MM.1S (cell line): ENCODE results near the gene C19orf81.

ENCODE experiments used
- DNase-seq: peaks from one replicate; pipeline ENCODE4 v3.0.0-alpha.2; 2015
- H2AFZ ChIP-seq: fragments of 300-600 bp; sonication (generic); 2 replicates; pipeline ENCODE4 v1.6.0; 2016; ENCODE audit warnings: antibody characterized with exemption, low read length
- H3F3A ChIP-seq: fragments of 300-600 bp; sonication (generic); 2 replicates; pipeline ENCODE4 v1.6.1; 2016; ENCODE audit warnings: mild to moderate bottlenecking, antibody characterized with exemption, low read length, moderate library complexity, mixed read lengths; ENCODE audit not compliant: insufficient read depth
- H3K27ac ChIP-seq: fragments of 300-600 bp; sonication (generic); 2 replicates; pipeline ENCODE4 v1.5.1; 2016; ENCODE audit warnings: mild to moderate bottlenecking, low read length
- H3K27me3 ChIP-seq: fragments of 300-600 bp; sonication (generic); replicated peaks from 2 replicates; pipeline ENCODE4 v1.6.0; 2016; ENCODE audit warnings: low read length; ENCODE audit not compliant: insufficient read depth
- H3K36me3 ChIP-seq: fragments of 300-600 bp; sonication (generic); replicated peaks from 2 replicates; pipeline ENCODE4 v1.6.1; 2016; ENCODE audit warnings: mild to moderate bottlenecking, low read length, mixed read lengths; ENCODE audit not compliant: insufficient read depth
- H3K4me1 ChIP-seq: fragments of 300-600 bp; sonication (generic); 2 replicates; pipeline ENCODE4 v1.6.1; 2016; ENCODE audit warnings: low read length, mixed read lengths
- H3K4me2 ChIP-seq: fragments of 300-600 bp; sonication (generic); 2 replicates; pipeline ENCODE4 v1.6.0; 2016; ENCODE audit warnings: low read depth, low read length
- H3K4me3 ChIP-seq: fragments of 300-600 bp; sonication (generic); 2 replicates; pipeline ENCODE4 v1.5.1; 2016; ENCODE audit warnings: low read length, mixed read lengths
- H3K79me2 ChIP-seq: fragments of 300-600 bp; sonication (generic); 2 replicates; pipeline ENCODE4 v1.6.1; 2016; ENCODE audit warnings: mixed run types, low read length, mixed read lengths
- H3K9ac ChIP-seq: fragments of 300-600 bp; sonication (generic); 2 replicates; pipeline ENCODE4 v1.6.1; 2016; ENCODE audit warnings: low read length, mixed read lengths
- H3K9me2 ChIP-seq: fragments of 300-600 bp; sonication (generic); replicated peaks from 2 replicates; pipeline ENCODE4 v1.6.1; 2016; ENCODE audit warnings: mild to moderate bottlenecking, low read length, mixed read lengths; ENCODE audit not compliant: insufficient read depth
- H3K9me3 ChIP-seq: fragments of 300-600 bp; sonication (generic); replicated peaks from 2 replicates; pipeline ENCODE4 v1.6.1; 2016; ENCODE audit warnings: mild to moderate bottlenecking, low read length, mixed read lengths; ENCODE audit not compliant: insufficient read depth
- H4K20me1 ChIP-seq: fragments of 300-600 bp; sonication (generic); 2 replicates; pipeline ENCODE4 v1.6.1; 2016; ENCODE audit warnings: mild to moderate bottlenecking, low read length, moderate library complexity, mixed read lengths; ENCODE audit not compliant: insufficient read depth
- EZH2 ChIP-seq: fragments of 300-600 bp; sonication (generic); optimal IDR thresholded peaks from 2 replicates; pipeline ENCODE3; 2017; ENCODE audit warnings: low read depth, mild to moderate bottlenecking, antibody characterized with exemption, low read length, mixed read lengths
- EZH2phosphoT487 ChIP-seq: fragments of 300-600 bp; sonication (generic); IDR thresholded peaks from 2 replicates; pipeline ENCODE4 v1.6.1; 2018; ENCODE audit warnings: antibody characterized with exemption, low read length
- TF ChIP-seq, protein P1 (sequence below): fragments of 300-600 bp; sonication (generic); IDR thresholded peaks from 2 replicates; pipeline ENCODE4 v1.5.1; 2016; ENCODE audit warnings: antibody characterized with exemption, low read length, mixed read lengths

The C19orf81 gene

DNA sequence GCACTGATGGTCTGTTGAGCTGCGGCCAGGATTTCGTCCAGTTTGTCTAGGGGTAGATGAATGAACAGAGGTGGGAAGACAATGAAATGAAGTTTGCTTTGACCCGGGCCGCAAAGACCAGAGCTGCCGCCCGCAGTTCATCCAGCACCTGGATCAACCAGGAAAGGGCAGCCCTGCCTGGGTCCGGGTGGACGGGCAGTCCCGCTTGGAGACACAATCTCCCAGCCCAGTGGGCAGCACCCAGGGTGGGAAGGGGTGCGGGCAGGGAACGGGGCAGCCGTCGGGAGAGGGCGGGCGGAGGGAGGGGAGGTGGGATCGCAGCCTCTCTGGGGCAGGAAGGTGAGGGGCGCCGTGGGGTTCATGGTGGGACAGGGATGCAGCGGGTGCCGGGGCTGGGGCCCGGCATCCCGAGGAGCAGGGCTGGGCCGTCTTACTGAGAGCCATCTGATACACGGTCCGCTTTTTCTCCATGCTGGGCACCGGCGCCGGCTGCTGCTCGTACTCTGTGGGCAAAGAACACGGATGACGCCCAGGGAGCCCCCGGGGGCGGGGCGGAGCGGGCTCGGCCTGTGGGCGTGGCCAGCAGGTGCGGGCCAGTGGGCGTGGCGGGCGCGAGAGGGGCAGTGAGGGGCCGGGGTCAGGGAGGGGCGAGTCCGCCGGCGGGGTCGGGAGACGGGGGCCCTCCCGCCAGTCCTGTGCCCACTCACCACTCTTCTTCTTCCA lies 37.2 kb downstream of the C19orf81 start:
- Histone ChIP-seq H3K9me3 (no peaks in the 10 kb centered on the region), H3K4me1 (no peaks in the 10 kb centered on the region), H4K20me1 (no peaks in the 10 kb centered on the region), H3K79me2 (no peaks in the 10 kb centered on the region), H2AFZ (no peak overlapping the region), H3K36me3 (no peaks in the 10 kb centered on the region), H3K4me2 (no peak overlapping the region), H3K27me3 (peaks cover 77% of the 10 kb centered on the region), H3K9me2 (no peaks in the 10 kb centered on the region), H3K9ac (no peak overlapping the region), H3F3A (no peaks in the 10 kb centered on the region), H3K27ac (no peak overlapping the region), H3K4me3 (no peak overlapping the region)
- TF ChIP-seq, protein P1, sequence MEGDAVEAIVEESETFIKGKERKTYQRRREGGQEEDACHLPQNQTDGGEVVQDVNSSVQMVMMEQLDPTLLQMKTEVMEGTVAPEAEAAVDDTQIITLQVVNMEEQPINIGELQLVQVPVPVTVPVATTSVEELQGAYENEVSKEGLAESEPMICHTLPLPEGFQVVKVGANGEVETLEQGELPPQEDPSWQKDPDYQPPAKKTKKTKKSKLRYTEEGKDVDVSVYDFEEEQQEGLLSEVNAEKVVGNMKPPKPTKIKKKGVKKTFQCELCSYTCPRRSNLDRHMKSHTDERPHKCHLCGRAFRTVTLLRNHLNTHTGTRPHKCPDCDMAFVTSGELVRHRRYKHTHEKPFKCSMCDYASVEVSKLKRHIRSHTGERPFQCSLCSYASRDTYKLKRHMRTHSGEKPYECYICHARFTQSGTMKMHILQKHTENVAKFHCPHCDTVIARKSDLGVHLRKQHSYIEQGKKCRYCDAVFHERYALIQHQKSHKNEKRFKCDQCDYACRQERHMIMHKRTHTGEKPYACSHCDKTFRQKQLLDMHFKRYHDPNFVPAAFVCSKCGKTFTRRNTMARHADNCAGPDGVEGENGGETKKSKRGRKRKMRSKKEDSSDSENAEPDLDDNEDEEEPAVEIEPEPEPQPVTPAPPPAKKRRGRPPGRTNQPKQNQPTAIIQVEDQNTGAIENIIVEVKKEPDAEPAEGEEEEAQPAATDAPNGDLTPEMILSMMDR = no peak
- TF ChIP-seq EZH2phosphoT487 = no peak
- TF ChIP-seq EZH2 = no peak
- DNase-seq = no peak

DNA sequence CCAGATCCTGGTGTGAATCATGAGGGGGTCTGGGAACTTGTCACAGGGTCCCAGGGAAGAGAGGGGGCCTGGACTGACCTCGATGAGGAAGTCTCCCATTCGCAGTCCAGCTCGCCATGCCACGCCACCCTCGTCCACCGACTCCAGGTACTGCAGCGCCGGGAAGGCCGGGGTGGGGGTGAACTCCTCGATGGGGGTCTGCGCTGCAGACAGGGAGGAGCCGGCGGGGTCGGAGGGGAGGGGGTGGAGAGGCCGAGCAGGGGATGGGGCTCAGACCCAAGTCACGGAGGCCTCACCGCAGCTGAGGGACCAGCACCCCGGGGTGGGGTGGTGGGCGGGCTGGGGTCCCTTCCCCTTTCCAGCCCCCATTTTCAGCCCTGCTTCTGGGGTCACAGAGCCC lies 39.5 kb downstream of the C19orf81 start:
- Histone ChIP-seq H3F3A (no peaks in the 10 kb centered on the region), H3K27me3 (peaks cover 64% of the 10 kb centered on the region), H3K4me3 (no peak overlapping the region), H3K9me2 (no peaks in the 10 kb centered on the region), H3K36me3 (no peaks in the 10 kb centered on the region), H4K20me1 (no peaks in the 10 kb centered on the region), H3K4me2 (no peak overlapping the region), H2AFZ (no peak overlapping the region), H3K27ac (no peak overlapping the region), H3K4me1 (no peaks in the 10 kb centered on the region), H3K79me2 (no peaks in the 10 kb centered on the region), H3K9ac (no peak overlapping the region), H3K9me3 (no peaks in the 10 kb centered on the region)
- TF ChIP-seq EZH2phosphoT487 (no peak), EZH2 (no peak)
- TF ChIP-seq, protein P1 = no peak
- DNase-seq = no peak

DNA sequence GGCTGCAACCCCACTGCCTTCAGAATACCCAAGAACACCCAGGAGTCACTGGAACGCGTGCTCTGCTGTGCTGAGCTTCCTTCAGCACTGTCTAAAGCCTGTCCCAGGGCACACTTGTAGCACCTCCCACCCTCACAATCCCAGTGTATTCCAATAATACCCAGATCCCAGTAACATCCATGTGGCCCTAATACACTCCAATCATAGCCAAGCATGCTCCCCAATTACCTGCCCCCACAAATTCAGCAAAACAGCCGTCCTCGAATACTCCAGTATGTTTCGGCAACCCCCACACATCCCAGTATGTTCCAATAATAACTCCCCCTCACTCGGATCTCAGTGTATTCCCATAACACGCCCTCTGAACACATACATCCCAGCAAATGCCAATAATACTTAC lies 41.2 kb downstream of the C19orf81 start:
- Histone ChIP-seq H3K36me3 (no peaks in the 10 kb centered on the region), H3K79me2 (no peaks in the 10 kb centered on the region), H3K4me2 (no peak overlapping the region), H3K27ac (no peak overlapping the region), H3K4me1 (no peaks in the 10 kb centered on the region), H3F3A (no peaks in the 10 kb centered on the region), H3K27me3 (peaks cover 47% of the 10 kb centered on the region), H4K20me1 (no peaks in the 10 kb centered on the region), H3K9me2 (no peaks in the 10 kb centered on the region), H2AFZ (no peak overlapping the region), H3K9me3 (no peaks in the 10 kb centered on the region), H3K9ac (no peak overlapping the region), H3K4me3 (no peak overlapping the region)
- no peak for DNase-seq
- TF ChIP-seq EZH2phosphoT487 (no peak), EZH2 (no peak)
- TF ChIP-seq, protein P1 = no peak
